ENCODE data around the gene ANGPTL4.
A peak's percentile ranks its signal among the peaks of the same experiment; 100 is the strongest.

The ANGPTL4 gene

DNA sequence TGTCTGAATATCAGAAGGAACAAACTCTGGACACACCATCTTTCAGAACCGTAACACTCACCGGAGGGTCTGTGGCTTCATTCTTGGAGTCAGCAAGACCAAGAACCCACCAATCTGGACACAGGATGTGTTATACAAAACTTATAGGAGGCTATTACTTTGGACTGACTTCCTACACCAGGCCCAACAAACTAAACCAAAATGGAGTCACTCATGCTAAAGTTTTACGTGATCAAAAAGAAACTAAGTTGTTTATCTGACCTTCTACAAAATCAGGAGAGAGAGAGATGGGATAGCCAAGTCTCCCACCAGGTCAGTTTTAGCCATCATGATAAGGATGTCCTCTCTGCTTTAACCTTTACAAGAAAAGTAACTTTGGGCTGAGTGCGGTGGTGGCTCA, 23.0 kb downstream of the ANGPTL4 start:
- H3K4me3 ChIP-seq (ENCODE audit: low read length): no peak overlapping the region
- no peak for DNase-seq (ENCODE audit: low read depth)
- TF ChIP-seq, protein P1, sequence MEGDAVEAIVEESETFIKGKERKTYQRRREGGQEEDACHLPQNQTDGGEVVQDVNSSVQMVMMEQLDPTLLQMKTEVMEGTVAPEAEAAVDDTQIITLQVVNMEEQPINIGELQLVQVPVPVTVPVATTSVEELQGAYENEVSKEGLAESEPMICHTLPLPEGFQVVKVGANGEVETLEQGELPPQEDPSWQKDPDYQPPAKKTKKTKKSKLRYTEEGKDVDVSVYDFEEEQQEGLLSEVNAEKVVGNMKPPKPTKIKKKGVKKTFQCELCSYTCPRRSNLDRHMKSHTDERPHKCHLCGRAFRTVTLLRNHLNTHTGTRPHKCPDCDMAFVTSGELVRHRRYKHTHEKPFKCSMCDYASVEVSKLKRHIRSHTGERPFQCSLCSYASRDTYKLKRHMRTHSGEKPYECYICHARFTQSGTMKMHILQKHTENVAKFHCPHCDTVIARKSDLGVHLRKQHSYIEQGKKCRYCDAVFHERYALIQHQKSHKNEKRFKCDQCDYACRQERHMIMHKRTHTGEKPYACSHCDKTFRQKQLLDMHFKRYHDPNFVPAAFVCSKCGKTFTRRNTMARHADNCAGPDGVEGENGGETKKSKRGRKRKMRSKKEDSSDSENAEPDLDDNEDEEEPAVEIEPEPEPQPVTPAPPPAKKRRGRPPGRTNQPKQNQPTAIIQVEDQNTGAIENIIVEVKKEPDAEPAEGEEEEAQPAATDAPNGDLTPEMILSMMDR (conservative IDR thresholded peaks at IDR 0.05; ENCODE audit: low read length): no peak

DNA sequence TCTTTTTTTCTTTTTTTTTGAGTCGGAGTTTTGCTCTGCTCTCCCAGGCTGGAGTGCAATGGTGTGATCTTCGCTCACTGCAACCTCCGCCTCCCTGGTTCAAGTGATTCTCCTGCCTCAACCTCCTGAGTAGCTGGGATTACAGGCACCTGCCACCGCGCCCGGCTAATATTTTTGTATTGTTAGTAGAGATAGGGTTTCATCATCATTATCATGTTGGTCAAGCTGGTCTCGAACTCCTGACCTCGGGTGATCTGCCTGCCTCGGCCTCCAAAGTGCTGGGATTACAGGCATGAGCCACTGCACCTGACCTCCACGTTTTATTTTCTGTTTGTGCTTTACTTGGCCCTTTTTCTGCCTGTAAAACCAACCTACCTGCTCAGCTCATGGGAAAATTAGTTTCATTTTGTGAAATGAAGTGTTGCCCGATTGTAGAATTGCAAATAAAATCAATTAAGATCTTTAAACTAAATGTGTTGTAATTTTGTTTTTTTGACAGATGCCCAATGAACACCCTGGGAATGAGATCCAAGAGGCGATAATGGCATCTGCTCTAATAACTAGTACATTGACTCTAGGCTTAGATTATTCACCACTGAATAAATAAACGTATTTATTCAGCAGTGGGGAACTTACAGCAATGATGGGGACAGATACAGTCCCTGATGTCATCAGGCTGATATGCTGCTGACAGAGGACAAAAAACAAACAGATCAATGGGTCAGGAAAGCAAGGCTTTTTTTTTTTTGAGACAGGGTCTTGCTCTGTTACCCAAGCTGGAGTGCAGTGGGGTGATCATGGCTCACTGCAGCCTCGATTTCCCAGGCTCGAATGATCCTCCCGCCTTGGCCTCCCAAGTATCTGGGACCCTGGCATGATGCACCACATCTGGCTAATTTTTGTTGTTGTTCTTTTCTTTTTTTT, 24.0 kb downstream of the ANGPTL4 start:
- TF ChIP-seq, protein P1 (conservative IDR thresholded peaks at IDR 0.05; ENCODE audit: low read length): no peak
- DNase-seq (ENCODE audit: low read depth): no peak
- H3K4me3 ChIP-seq (ENCODE audit: low read length): no peak overlapping the region

- TF ChIP-seq, protein P1 (conservative IDR thresholded peaks at IDR 0.05; ENCODE audit: low read length): no peak
- DNase-seq (ENCODE audit: low read depth): no peak
- H3K4me3 ChIP-seq (ENCODE audit: low read length): no peak overlapping the region
Observed at GRCh38 chr19:8388612-8388958, 24.6 kb downstream of the ANGPTL4 start.

DNA sequence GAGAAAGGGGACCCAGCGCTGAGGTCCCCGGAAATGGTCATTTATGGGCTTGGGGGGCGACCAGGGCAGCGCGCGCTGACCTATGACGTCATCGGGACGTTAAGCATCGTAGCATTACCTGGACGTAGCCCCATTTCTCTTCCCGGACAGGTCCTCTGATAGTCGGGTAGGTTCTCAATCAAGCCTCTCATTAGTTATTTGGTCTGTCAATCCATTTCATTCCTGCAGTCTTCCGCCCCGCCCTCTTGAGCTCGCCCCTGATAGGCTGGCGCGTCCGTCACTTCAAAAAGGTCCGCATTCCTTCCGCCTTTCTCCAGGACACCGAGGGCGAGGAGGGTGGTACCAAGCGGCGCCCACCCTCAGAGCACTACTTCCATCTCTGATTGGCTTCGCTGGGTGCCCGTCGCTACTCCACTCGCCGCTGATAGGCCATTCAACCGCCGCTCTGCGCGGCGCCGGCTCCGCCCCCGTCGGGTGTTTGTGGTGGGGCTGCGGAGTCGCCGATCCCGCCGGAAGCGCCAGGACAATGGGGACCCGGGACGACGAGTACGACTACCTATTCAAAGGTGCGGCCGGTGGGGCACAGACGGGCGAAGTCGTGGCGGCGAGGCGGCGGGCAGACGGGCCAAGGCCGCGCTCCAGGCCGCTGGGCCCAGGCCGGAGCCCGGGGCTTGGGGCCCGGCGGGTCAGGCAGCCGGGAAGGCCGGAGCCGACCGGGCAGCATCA, 26.1 kb downstream of the ANGPTL4 start, which contains the start of gene RAB11B:
TSS of gene RAB11B (plus strand) at position 470 of the 726 bp plus-strand sequence. CDS start at position 527, 57 bp downstream.
- DNase-seq (ENCODE audit: low read depth): peak; percentile 100
- TF ChIP-seq, protein P1 (conservative IDR thresholded peaks at IDR 0.05; ENCODE audit: low read length): no peak
- H3K4me3 ChIP-seq (ENCODE audit: low read length): peak within 1 kb of the TSS; percentile 73

GRCh38 chr19:8390617-8390981, 26.6 kb downstream of the ANGPTL4 start:
- H3K4me3 ChIP-seq (ENCODE audit: low read length): peak overlapping the region; percentile 73
- peak; percentile 85 for DNase-seq (ENCODE audit: low read depth)

GRCh38 chr19:8391198-8392016, 27.5 kb downstream of the ANGPTL4 start:
- TF ChIP-seq, protein P1 (conservative IDR thresholded peaks at IDR 0.05; ENCODE audit: low read length): no peak
- DNase-seq (ENCODE audit: low read depth): no peak
- peak overlapping the region; percentile 43 for H3K4me3 ChIP-seq (ENCODE audit: low read length)

More at GRCh38 chr19:8390617-8390981, 26.6 kb downstream of the ANGPTL4 start:
- TF ChIP-seq, protein P1 (conservative IDR thresholded peaks at IDR 0.05; ENCODE audit: low read length): no peak
